ENCODE measurements around the gene KAZN. TPM values are rescaled to one million over a fixed set of nuclear protein-coding genes. Genes with fewer than 3 reads are reported as not detected.

The KAZN gene
- total RNA-seq, 1 experiment from 2014 or later = 2.4 TPM

DNA sequence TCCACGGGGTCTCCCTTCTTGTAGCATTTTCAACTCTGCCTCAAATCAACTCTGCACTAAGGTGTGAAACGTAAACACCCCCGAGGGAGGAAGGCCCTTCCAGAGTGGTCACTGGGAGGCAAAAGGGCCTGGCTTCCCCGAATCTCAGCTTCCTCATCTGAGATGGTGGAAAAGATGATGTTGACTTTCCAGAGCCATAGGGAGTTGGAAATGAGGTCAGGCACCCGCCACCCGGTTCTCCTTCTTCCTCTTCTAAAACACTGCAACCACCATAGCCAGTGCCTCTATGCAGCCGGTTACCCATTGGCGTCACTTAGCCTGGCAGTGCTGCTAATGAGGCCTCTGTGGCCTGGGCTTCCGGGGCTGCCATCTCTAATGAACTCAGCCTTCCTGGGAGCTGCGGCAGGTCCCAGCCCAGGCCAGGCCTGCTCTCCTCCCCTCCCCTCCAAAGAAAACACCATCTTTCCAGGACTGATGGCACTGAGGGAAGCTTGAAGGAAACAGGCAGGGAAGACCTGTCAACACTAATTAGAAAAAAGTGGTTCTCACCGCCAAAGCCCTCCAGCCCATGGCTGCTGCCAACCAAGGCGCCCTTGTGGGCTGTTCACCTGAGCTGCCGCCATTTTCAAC, 175.0 kb downstream of the KAZN start:
- intact Hi-C loops (cut with micrococcal nuclease; ENCODE audit: unreplicated experiment) = loop anchor here (10.0 kb wide), 1 partner anchor 271 kb away; no protein-coding TSS in a partner anchor
- POLR2A ChIA-PET = no interaction called here

DNA sequence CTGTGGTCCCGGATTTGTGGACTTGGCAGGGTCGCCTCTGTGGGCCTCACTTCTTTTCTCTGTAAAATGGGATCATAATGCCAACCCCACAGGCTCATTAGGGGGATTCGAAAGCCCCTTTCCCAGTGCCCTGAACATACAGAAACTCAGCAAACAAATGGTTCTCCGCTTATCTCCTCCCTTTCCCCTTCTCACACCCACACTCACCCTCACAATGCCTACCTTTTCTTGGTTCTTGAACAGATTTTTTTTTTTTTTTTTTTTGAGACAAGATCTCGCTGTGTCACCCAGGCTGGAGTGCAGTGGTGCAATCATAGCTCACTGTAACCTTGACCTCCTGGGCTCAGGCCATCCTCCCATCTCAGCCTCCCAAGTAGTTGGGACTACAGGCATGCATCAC, 175.7 kb downstream of the KAZN start:
- BruUV-seq (replicated peaks) = no TSS peak
- H3K9me3 Mint-ChIP-seq (ENCODE audit: unreplicated experiment) = no peaks in the 10 kb centered on the region
- no peaks in the 10 kb centered on the region for H3K4me1 ChIP-seq

More for the DNA sequence above, 175.0 kb downstream of the KAZN start:
- Mint-ChIP-seq H3K4me1 (ENCODE audit: low read depth, unreplicated experiment) (no peaks in the 10 kb centered on the region), H3K36me3 (ENCODE audit: insufficient read depth, unreplicated experiment) (no peaks in the 10 kb centered on the region), H3K27me3 (ENCODE audit: insufficient read depth, unreplicated experiment) (no peaks in the 10 kb centered on the region), H3K4me3 (ENCODE audit: unreplicated experiment) (no peak overlapping the region), H3K27ac (ENCODE audit: unreplicated experiment) (no peak overlapping the region), H3K9me3 (ENCODE audit: unreplicated experiment) (no peaks in the 10 kb centered on the region)
- Histone ChIP-seq H3K36me3 (ENCODE audit: control insufficient read depth, insufficient read depth, low read length) (no peaks in the 10 kb centered on the region), H3K4me3 (ENCODE audit: low read depth, low read length) (no peak overlapping the region), H3K4me1 (no peaks in the 10 kb centered on the region), H3K27me3 (replicated peaks; ENCODE audit: control insufficient read depth, insufficient read depth, low read length) (no peaks in the 10 kb centered on the region), H3K9me3 (no peaks in the 10 kb centered on the region)
- BruUV-seq (replicated peaks) = no TSS peak
- CTCF ChIA-PET = no interaction called here
- TF ChIP-seq, protein P1, sequence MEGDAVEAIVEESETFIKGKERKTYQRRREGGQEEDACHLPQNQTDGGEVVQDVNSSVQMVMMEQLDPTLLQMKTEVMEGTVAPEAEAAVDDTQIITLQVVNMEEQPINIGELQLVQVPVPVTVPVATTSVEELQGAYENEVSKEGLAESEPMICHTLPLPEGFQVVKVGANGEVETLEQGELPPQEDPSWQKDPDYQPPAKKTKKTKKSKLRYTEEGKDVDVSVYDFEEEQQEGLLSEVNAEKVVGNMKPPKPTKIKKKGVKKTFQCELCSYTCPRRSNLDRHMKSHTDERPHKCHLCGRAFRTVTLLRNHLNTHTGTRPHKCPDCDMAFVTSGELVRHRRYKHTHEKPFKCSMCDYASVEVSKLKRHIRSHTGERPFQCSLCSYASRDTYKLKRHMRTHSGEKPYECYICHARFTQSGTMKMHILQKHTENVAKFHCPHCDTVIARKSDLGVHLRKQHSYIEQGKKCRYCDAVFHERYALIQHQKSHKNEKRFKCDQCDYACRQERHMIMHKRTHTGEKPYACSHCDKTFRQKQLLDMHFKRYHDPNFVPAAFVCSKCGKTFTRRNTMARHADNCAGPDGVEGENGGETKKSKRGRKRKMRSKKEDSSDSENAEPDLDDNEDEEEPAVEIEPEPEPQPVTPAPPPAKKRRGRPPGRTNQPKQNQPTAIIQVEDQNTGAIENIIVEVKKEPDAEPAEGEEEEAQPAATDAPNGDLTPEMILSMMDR (IDR thresholded peaks at IDR 0.05; ENCODE audit: insufficient read depth in 1 of 2, low read depth in 1 of 2, low read length in 1 of 2, severe bottlenecking in 1 of 2, unreplicated experiment in 1 of 2) = no peak
- DNase-seq = no peak

DNA sequence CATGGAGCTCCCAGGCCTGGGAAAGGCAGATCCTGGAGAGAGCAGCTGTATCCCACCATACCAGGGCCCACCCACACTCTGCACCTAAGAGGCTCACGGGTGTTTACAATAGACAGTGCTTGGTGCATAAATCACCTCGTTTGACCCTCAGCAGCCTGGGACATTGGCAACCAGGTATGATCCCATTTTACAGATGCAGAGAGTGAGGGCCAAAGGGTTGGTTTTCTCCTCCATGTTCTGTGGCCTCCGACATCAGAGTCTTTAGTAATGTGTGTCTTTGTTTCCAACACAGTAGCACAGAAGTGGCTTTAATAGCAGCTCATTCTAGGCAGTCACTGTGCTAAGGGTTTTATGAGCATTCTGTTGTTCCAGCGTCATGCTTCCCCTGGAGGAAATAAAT, 176.5 kb downstream of the KAZN start:
- Mint-ChIP-seq H3K36me3 (ENCODE audit: insufficient read depth, unreplicated experiment) (no peaks in the 10 kb centered on the region), H3K4me1 (ENCODE audit: low read depth, unreplicated experiment) (no peaks in the 10 kb centered on the region), H3K4me3 (ENCODE audit: unreplicated experiment) (no peak overlapping the region), H3K27me3 (ENCODE audit: insufficient read depth, unreplicated experiment) (no peaks in the 10 kb centered on the region), H3K27ac (ENCODE audit: unreplicated experiment) (no peak overlapping the region), H3K9me3 (ENCODE audit: unreplicated experiment) (no peaks in the 10 kb centered on the region)
- DNase-seq = no peak
- Histone ChIP-seq H3K36me3 (ENCODE audit: control insufficient read depth, insufficient read depth, low read length) (no peaks in the 10 kb centered on the region), H3K27me3 (replicated peaks; ENCODE audit: control insufficient read depth, insufficient read depth, low read length) (no peaks in the 10 kb centered on the region; the same call in 1 of the 2 replicates), H3K9me3 (no peaks in the 10 kb centered on the region), H3K4me1 (no peaks in the 10 kb centered on the region), H3K4me3 (ENCODE audit: low read depth, low read length) (no peak overlapping the region)
- intact Hi-C loops (cut with micrococcal nuclease; ENCODE audit: unreplicated experiment) = loop anchor here (5.0 to 10.0 kb wide), 2 partner anchors 270 to 327 kb away; no protein-coding TSS in a partner anchor
- TF ChIP-seq, protein P1 (IDR thresholded peaks at IDR 0.05; ENCODE audit: insufficient read depth in 1 of 2, low read depth in 1 of 2, low read length in 1 of 2, severe bottlenecking in 1 of 2, unreplicated experiment in 1 of 2) = no peak
- ChIA-PET POLR2A (no interaction called here), CTCF (no interaction called here)
- no TSS peak for BruUV-seq (replicated peaks)

More for the DNA sequence above, 175.7 kb downstream of the KAZN start:
- intact Hi-C loops (cut with micrococcal nuclease; ENCODE audit: unreplicated experiment) = loop anchor here (10.0 kb wide), 1 partner anchor 271 kb away; no protein-coding TSS in a partner anchor
- Mint-ChIP-seq H3K27ac (ENCODE audit: unreplicated experiment) (no peak overlapping the region), H3K27me3 (ENCODE audit: insufficient read depth, unreplicated experiment) (no peaks in the 10 kb centered on the region), H3K4me1 (ENCODE audit: low read depth, unreplicated experiment) (no peaks in the 10 kb centered on the region), H3K4me3 (ENCODE audit: unreplicated experiment) (no peak overlapping the region), H3K36me3 (ENCODE audit: insufficient read depth, unreplicated experiment) (no peaks in the 10 kb centered on the region)
- no peaks in the 10 kb centered on the region; the same call in 1 of the 2 replicates for H3K27me3 ChIP-seq (replicated peaks; ENCODE audit: control insufficient read depth, insufficient read depth, low read length)
- TF ChIP-seq, protein P1 (IDR thresholded peaks at IDR 0.05; ENCODE audit: insufficient read depth in 1 of 2, low read depth in 1 of 2, low read length in 1 of 2, severe bottlenecking in 1 of 2, unreplicated experiment in 1 of 2) = no peak
- no peak for DNase-seq
- H3K9me3 ChIP-seq = no peaks in the 10 kb centered on the region
- CTCF ChIA-PET = no interaction called here
- POLR2A ChIA-PET = no interaction called here
- H3K36me3 ChIP-seq (ENCODE audit: control insufficient read depth, insufficient read depth, low read length) = no peaks in the 10 kb centered on the region
- no peak overlapping the region for H3K4me3 ChIP-seq (ENCODE audit: low read depth, low read length)

All from Caco-2 (cell line).